ENCODE results near the gene NRSN1. TPM values are rescaled to one million over a fixed set of nuclear protein-coding genes. Genes with fewer than 3 reads are reported as not detected.

NRSN1 gene
- total RNA-seq, 1 donor from 2014 or later: 0.17 TPM

DNA sequence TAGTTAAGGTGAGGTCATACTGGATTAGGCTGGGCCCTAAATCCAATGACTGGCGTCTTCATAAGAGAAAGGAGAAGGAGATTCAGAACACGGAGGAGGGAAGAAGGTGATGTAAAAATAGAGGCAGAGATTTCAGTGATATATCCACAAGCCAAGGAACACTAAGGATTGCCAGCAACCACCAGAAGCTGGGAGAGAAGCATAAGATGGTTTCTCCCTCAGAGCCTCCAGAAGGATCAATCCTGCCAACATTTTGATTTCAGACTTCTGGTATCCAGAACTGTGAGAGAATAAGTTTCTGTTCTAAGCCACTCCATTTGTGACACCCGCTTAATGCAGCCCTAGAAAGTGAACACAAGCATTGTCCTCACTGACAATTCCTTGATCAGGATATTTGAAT, 33.6 kb upstream of the NRSN1 start:
- H3K36me3 Mint-ChIP-seq: no peaks in the 10 kb centered on the region
- H3K27me3 Mint-ChIP-seq: peaks cover 7% of the 10 kb centered on the region
- no peak overlapping the region for H3K27ac Mint-ChIP-seq
- H3K9me3 Mint-ChIP-seq: no peaks in the 10 kb centered on the region
- peaks cover 3% of the 10 kb centered on the region for H3K4me1 Mint-ChIP-seq (ENCODE audit: unreplicated experiment)
- H3K4me3 Mint-ChIP-seq: no peak overlapping the region
- DNase-seq (ENCODE audit: extremely low spot score, unreplicated experiment): no peak
- TF ChIP-seq, protein P1, sequence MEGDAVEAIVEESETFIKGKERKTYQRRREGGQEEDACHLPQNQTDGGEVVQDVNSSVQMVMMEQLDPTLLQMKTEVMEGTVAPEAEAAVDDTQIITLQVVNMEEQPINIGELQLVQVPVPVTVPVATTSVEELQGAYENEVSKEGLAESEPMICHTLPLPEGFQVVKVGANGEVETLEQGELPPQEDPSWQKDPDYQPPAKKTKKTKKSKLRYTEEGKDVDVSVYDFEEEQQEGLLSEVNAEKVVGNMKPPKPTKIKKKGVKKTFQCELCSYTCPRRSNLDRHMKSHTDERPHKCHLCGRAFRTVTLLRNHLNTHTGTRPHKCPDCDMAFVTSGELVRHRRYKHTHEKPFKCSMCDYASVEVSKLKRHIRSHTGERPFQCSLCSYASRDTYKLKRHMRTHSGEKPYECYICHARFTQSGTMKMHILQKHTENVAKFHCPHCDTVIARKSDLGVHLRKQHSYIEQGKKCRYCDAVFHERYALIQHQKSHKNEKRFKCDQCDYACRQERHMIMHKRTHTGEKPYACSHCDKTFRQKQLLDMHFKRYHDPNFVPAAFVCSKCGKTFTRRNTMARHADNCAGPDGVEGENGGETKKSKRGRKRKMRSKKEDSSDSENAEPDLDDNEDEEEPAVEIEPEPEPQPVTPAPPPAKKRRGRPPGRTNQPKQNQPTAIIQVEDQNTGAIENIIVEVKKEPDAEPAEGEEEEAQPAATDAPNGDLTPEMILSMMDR (conservative IDR thresholded peaks at IDR 0.05): no peak

GRCh38 chr6:24093381-24093780, 32.6 kb upstream of the NRSN1 start:
- H3K9me3 Mint-ChIP-seq: no peaks in the 10 kb centered on the region
- no peak overlapping the region for H3K27ac Mint-ChIP-seq
- peaks cover 3% of the 10 kb centered on the region for H3K4me1 Mint-ChIP-seq (ENCODE audit: unreplicated experiment)

GRCh38 chr6:24099181-24099580, 26.8 kb upstream of the NRSN1 start:
- TF ChIP-seq, protein P1 (conservative IDR thresholded peaks at IDR 0.05): no peak
- peaks cover 13% of the 10 kb centered on the region for H3K27me3 Mint-ChIP-seq
- peaks cover 4% of the 10 kb centered on the region for H3K4me1 Mint-ChIP-seq (ENCODE audit: unreplicated experiment)
- no peaks in the 10 kb centered on the region for H3K36me3 Mint-ChIP-seq
- H3K9me3 Mint-ChIP-seq: no peaks in the 10 kb centered on the region
- no peak overlapping the region for H3K4me3 Mint-ChIP-seq
- DNase-seq (ENCODE audit: extremely low spot score, unreplicated experiment): no peak
- no peak overlapping the region for H3K27ac Mint-ChIP-seq

More at GRCh38 chr6:24093381-24093780, 32.6 kb upstream of the NRSN1 start:
- DNase-seq (ENCODE audit: extremely low spot score, unreplicated experiment): no peak
- H3K27me3 Mint-ChIP-seq: peaks cover 12% of the 10 kb centered on the region
- TF ChIP-seq, protein P1 (conservative IDR thresholded peaks at IDR 0.05): no peak
- no peaks in the 10 kb centered on the region for H3K36me3 Mint-ChIP-seq
- H3K4me3 Mint-ChIP-seq: no peak overlapping the region

DNA sequence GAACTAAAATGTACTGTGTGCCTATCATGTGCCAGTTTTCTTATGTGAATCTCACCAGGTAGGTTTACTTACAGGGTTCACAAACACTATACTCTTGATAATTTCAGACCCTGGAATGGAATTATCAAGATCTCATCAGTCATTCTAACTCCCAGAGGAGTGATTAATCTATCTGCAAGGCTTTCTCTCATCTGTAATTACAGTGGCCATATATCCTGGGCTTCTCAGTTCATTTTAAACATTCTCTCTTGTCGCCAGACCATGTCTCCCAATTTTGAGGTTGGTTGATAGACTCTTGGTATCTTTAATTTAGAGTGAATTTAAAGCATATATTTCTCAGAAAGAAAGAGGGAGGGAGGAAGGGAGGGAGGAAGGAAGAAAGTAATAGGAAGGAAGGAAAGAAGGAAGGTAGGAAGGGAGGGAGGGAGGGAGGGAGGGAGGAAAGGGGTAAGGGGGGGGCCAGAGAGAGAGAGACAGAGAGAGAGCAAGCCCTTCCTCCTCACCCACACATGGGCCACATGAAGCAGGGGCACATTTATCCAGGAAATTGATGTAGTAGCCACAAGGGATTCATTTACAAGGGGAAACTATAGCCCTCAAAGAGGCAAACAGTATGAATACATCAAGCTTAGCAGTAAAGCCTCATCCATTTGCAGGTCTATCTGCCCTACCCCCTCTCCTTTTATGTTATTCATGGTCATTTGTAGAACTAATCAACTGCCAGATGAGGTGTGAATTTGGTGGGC, 25.8 kb upstream of the NRSN1 start:
- H3K36me3 Mint-ChIP-seq: no peaks in the 10 kb centered on the region
- no peaks in the 10 kb centered on the region for H3K9me3 Mint-ChIP-seq
- peaks cover 13% of the 10 kb centered on the region for H3K27me3 Mint-ChIP-seq
- no peak overlapping the region for H3K4me3 Mint-ChIP-seq
- peaks cover 4% of the 10 kb centered on the region for H3K4me1 Mint-ChIP-seq (ENCODE audit: unreplicated experiment)
- DNase-seq (ENCODE audit: extremely low spot score, unreplicated experiment): no peak
- TF ChIP-seq, protein P1 (conservative IDR thresholded peaks at IDR 0.05): no peak
- H3K27ac Mint-ChIP-seq: no peak overlapping the region

GRCh38 chr6:24100770-24101155, 25.3 kb upstream of the NRSN1 start:
- Mint-ChIP-seq H3K9me3 (peaks cover 3% of the 10 kb centered on the region), H3K27ac (no peak overlapping the region), H3K4me3 (peak overlapping the region; percentile 32), H3K4me1 (ENCODE audit: unreplicated experiment) (peaks cover 4% of the 10 kb centered on the region), H3K36me3 (no peaks in the 10 kb centered on the region), H3K27me3 (peaks cover 16% of the 10 kb centered on the region)
- DNase-seq (ENCODE audit: extremely low spot score, unreplicated experiment): no peak
- TF ChIP-seq, protein P1 (conservative IDR thresholded peaks at IDR 0.05): no peak

All from type B pancreatic cell (in vitro differentiated cells).